SK-N-MC (cell line): ENCODE data around the gene ABR.

Source experiments
- DNase-seq: peaks from one replicate; pipeline ENCODE4 v3.0.0-alpha.2; 2011; ENCODE audit warnings: low read depth, low spot score
- H3K27ac ChIP-seq: fragments of 200-600 bp; sonication (generic); 2 replicates; pipeline ENCODE4 v1.5.1; 2016; ENCODE audit warnings: mixed run types
- H3K36me3 ChIP-seq: fragments of 200-600 bp; sonication (generic); 2 replicates; pipeline ENCODE4 v1.6.1; 2017; ENCODE audit warnings: antibody characterized with exemption, low read length, mixed read lengths; ENCODE audit not compliant: insufficient read depth
- H3K4me3 ChIP-seq: fragments of 200-600 bp; sonication (generic); 2 replicates; pipeline ENCODE4 v1.5.1; 2016
- H3K9ac ChIP-seq: fragments of 200-600 bp; sonication (generic); 2 replicates; pipeline ENCODE4 v1.8.0; 2017; ENCODE audit warnings: mixed run types, mixed read lengths; ENCODE audit not compliant: insufficient read length
- H3K9me3 ChIP-seq: fragments of 200-600 bp; sonication (generic); 2 replicates; pipeline ENCODE4 v1.6.1; 2017; ENCODE audit warnings: low read depth, mild to moderate bottlenecking, antibody characterized with exemption, low read length, moderate library complexity, mixed read lengths
- EZH2 ChIP-seq: fragments of 200-600 bp; sonication (generic); IDR thresholded peaks from one replicate; pipeline ENCODE4 v1.6.1; 2017; ENCODE audit warnings: antibody characterized with exemption
- FOXP2 ChIP-seq: optimal IDR thresholded peaks from 2 replicates; pipeline ENCODE3; 2011; ENCODE audit warnings: mild to moderate bottlenecking, moderate library complexity; ENCODE audit not compliant: insufficient read depth; ENCODE audit errors: extremely low read length, control extremely low read depth
- POLR2AphosphoS5 ChIP-seq: IDR thresholded peaks from 2 replicates; pipeline ENCODE4 v1.6.1; 2012; ENCODE audit warnings: mild to moderate bottlenecking, low read depth, low read length, borderline replicate concordance

ABR gene

DNA sequence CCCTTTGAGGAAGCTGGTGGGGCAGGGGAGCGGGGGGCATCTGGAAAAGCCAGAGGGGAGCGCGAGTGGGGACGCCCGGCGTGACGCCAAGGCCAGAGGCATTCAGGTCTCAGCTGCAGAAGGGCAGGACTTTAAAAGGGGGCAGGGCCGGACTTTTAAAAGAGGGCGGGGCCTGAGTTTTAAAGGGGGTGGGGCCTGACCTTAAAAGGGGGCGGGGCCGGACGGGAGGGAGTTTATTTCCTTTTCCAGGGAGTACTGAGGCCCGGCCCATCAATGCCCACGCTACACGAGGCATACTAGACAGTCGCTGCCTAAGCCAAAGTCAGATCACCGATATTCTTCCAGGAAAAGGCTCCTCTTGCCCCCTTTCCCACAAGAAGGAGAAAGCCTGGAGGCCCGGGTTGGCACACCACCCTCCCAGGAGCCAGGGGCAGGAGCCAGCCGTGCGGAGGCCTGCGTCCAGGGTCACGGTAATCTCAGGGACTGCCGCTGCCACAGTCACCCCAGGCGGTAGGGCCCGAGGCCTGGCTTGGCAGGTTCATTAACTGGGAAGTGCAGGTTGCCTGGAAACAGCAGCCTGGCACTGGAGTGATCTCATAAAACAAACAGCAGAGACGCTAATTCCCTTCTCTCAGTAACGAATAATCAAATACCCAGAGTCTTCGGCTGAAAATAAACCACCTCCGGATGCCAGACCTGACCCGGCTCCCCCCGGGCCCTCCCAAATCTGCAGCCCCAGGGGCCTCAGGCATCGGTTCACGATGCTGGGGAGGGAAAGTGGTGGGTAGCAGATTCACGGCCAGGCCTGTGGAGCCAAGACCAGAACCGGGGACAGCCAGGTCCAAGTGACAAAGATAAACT, 92.2 kb downstream of the ABR start:
- no peak for DNase-seq
- Histone ChIP-seq H3K9me3 (no peaks in the 10 kb centered on the region), H3K9ac (no peak overlapping the region), H3K4me3 (no peak overlapping the region), H3K27ac (no peak overlapping the region), H3K36me3 (no peaks in the 10 kb centered on the region; the same call in 1 of the 2 replicates)
- TF ChIP-seq EZH2 (no peak), POLR2AphosphoS5 (no peak), FOXP2 (no peak)

DNA sequence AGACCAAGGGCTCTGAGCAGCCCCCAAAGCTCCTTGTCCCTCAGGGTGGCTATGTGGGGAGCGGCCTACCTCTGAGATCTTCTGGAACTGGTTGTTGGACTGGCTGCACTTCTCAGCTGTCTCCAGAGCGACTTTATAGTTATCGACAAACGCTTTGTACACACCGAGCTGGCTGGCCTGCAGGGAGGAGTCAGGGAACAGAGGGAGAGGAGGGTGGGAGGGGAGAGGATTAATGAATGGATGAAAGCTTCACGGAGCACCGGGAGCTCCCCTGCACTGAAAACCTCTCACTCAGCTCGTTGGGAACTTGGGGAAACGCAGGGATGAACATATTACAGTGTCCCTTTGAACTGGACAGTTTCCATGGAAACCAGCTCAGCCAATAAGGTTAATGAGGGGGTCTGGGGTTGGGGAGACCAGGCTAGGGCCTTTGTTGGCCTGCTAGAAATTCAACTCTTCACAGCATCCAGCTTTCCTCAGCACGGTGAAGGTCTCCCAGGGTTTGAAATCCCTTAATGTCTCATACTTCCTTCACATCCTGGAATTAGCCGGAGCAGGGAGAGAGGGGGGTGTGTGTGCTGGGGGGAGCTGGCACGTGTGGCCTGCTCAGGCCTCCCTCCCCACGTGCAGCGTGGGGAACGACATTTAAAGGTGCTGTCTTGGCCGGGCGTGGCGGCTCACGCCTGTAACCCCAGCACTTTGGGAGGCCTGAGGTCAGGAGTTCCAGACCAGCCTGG, 96.2 kb downstream of the ABR start:
- Histone ChIP-seq H3K9ac (no peak overlapping the region), H3K36me3 (no peaks in the 10 kb centered on the region), H3K4me3 (no peak overlapping the region), H3K9me3 (no peaks in the 10 kb centered on the region), H3K27ac (no peak overlapping the region)
- TF ChIP-seq FOXP2 (no peak), EZH2 (no peak), POLR2AphosphoS5 (no peak)
- no peak for DNase-seq

DNA sequence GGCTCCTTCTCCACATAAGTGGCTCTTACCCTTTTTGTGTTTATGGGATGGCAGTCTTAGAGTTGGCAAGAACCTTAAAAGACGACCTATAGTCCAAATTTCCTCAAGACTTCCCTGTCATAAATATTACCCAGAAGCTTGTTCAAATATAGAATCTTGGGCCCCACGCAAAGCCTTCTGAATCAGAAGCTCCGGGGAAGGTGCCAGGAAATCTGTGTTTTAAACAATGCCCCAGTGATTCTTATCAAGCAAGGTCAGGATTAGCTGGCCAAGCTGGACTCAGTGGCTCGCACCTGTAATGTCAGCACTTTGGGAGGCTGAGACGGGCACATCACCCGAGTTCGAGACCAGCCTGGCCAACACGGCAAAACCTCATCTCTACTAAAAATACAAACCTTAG, 97.2 kb downstream of the ABR start:
- Histone ChIP-seq H3K36me3 (no peaks in the 10 kb centered on the region), H3K27ac (no peak overlapping the region), H3K9ac (no peak overlapping the region), H3K4me3 (no peak overlapping the region), H3K9me3 (no peaks in the 10 kb centered on the region)
- TF ChIP-seq EZH2 (no peak), FOXP2 (no peak), POLR2AphosphoS5 (no peak)
- DNase-seq = no peak

DNA sequence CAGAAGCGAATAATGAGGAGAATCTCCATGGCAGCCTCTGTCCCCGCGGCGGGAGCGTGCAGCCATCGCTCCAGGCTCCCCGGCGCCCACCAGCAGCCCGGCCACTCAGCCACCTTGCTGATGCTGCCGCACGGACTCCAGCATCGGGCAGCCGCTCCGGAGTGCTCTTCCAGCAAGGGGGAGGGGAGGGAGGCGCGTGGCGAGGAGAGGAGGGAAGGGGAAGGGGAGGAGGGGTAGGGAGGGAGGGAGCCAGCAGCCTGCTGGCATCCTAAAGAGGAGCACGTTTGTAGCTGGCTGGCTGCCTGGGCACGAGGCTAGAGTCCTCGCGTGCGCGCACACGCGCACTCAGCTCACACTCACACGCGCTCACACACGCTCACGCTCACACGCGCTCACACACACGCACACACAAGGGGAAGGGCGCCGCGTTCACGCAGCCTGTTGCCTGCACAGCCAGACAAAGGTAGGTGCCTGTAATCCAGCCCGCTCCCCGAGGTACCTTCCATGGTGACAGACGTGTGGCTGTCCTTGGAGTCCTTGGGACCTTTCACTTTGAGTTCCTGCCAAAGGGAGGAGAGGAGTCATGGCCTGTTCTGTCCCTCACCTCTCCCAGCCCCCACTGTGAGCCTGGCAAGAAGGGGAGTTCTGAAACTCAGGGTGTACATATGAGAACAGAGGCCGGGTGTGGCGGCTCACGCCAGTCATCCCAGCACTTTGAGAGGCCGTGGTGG, 100.8 kb downstream of the ABR start:
- no peak for DNase-seq
- H3K27ac ChIP-seq = no peak overlapping the region
- no peak for TF ChIP-seq POLR2AphosphoS5
- TF ChIP-seq FOXP2 = no peak
- no peak for TF ChIP-seq EZH2
- H3K9me3 ChIP-seq = no peaks in the 10 kb centered on the region
- no peak overlapping the region for H3K4me3 ChIP-seq
- no peak overlapping the region for H3K9ac ChIP-seq
- no peaks in the 10 kb centered on the region for H3K36me3 ChIP-seq

DNA sequence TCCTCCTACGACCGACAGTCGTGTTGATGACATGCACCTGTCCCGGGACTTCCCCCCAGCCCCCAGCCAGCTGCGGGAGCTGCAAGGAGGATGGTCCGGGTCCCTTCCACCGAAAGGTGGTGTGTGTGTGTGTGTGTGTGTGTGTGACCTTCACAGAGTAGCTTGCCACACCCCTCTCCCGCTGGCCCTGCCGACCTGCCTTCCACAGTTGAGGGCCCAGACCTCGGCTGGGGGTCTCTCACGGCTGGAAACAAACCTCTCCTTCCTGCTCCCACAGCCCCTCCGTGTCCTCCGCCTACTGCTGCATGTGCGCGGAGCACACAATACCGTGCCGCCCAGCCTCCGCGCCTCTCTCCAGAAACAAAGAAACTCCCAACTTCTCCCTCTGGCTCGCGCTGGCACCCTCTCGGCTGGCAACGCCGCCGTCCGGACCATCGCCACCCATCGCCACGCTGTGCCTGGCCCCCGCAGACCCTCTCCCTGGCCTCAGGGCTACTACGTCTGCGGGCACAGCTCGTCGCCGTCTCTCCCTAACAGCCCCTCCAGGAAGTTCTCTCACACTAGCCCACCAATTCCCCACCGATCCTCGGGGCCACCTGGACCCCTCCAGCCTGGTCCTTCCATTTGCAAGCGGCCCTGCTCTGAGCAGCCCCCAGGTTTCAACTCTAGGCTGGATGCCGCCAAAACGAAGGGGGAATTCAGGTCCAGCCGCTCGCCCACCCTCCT, 101.6 kb downstream of the ABR start:
- H3K9ac ChIP-seq = no peak overlapping the region
- no peak overlapping the region for H3K4me3 ChIP-seq
- H3K9me3 ChIP-seq = no peaks in the 10 kb centered on the region
- no peaks in the 10 kb centered on the region for H3K36me3 ChIP-seq
- no peak for DNase-seq
- H3K27ac ChIP-seq = no peak overlapping the region
- TF ChIP-seq POLR2AphosphoS5 (no peak), FOXP2 (no peak), EZH2 (no peak)

DNA sequence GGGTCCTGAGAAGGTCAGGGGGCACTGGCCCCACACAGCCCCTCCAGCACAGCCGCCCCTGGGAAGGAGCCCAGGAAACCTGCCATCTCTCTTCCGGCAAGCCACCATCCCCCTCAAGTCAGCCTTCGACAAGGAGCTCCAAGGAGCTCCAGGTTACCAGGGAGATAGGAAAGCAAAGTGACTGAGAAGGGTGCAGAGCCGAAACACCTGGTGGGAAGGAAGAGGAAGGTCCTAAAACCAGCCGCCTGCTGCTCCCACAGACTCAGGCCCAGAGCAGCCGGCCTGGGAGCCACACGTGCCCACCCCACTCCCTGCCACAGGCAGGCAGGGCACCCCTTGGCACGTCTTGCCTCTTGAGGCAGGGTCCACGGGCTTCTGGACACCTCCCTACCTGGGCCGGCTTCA, 102.2 kb downstream of the ABR start:
- DNase-seq = no peak
- Histone ChIP-seq H3K27ac (no peak overlapping the region), H3K36me3 (no peaks in the 10 kb centered on the region), H3K4me3 (no peak overlapping the region), H3K9me3 (no peaks in the 10 kb centered on the region), H3K9ac (no peak overlapping the region)
- TF ChIP-seq FOXP2 (no peak), EZH2 (no peak), POLR2AphosphoS5 (no peak)

DNA sequence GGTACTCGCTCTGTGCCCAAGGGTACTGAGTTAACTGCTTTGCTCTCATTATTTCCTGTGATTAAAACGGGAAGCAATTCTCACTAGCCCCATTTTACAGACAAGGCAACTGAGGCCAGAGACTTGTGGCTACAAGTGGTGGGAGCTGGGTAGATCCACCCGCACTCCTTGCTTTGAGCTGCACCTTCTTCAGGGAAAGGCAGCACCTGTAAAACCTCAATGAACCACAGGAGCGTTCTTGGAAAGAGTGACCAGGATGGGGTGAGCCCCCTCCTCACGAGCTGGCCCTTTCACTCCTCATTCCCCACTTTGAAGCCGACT, 102.8 kb downstream of the ABR start:
- DNase-seq = no peak
- Histone ChIP-seq H3K36me3 (no peaks in the 10 kb centered on the region), H3K4me3 (no peak overlapping the region), H3K27ac (no peak overlapping the region), H3K9ac (no peak overlapping the region), H3K9me3 (no peaks in the 10 kb centered on the region)
- no peak for TF ChIP-seq POLR2AphosphoS5
- TF ChIP-seq FOXP2 = no peak
- no peak for TF ChIP-seq EZH2
